Activated CD4-positive, alpha-beta T cell treated with anti-CD3 and anti-CD28 coated beads, Interleukin-2, amount 50 U/mL, for 4 hours (primary cell): Measurements from ENCODE around the gene RNF121.

Experiments used
- DNase-seq, 2 experiments: peaks; one replicate each; pipeline ENCODE4 v3.0.0-alpha.2; 2020

Gene RNF121

GRCh38 chr11:72039856-72040401, 111.1 kb downstream of the RNF121 start:
- no peak for DNase-seq

- peak; percentile 69 to 70 for DNase-seq
Observed at GRCh38 chr11:72040491-72041363, 111.9 kb downstream of the RNF121 start.

GRCh38 chr11:72041364-72042063, 112.7 kb downstream of the RNF121 start:
- peak; percentile 11 to 13 for DNase-seq

- no peak for DNase-seq
Observed at GRCh38 chr11:72042064-72042745, 113.4 kb downstream of the RNF121 start.

GRCh38 chr11:72045849-72046248, 117.0 kb downstream of the RNF121 start:
- DNase-seq = no peak
